ENCODE data around the gene JAZF1. TPM values are rescaled to one million over a fixed set of nuclear protein-coding genes. Genes with fewer than 3 reads are reported as not detected.

The JAZF1 gene
- polyA plus RNA-seq, 5 donors = 13.9 to 15.7 (median 15.2) TPM

DNA sequence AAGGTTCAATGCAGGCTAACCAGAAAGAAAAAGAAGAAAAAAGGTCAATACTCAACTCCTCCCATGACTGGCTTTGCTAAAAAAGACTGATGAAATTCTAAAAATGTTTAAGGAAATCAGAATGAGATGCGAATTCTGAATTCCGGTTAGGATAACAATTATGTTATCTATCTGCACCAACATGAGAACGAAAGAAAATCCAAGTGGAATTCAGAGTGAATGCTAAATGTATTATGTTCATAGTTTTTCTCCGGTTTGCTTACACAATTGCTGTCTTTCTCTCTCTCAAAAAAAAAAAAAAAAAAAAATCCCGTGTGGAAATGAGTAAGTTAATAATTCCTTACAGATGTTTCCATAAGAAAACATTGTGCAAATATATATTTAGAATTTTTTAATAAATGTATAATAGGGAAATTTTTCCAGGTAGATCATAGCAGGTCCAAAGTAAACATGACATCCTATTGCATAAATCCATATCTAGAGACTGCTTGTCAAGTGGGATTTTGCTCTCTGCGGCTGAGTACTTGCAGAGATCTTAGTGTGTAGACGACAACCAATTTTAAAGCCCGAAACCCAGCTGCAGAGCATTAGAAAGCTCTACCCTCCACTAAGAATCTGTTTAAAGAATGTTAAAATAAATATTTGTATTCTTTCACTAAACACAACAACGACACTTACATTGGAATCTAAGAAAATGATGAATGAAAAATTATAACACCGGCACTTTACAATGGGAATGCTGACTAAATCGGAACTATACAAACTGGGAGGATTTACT is 104.0 kb downstream of the JAZF1 start:
- no peak for DNase-seq

DNA sequence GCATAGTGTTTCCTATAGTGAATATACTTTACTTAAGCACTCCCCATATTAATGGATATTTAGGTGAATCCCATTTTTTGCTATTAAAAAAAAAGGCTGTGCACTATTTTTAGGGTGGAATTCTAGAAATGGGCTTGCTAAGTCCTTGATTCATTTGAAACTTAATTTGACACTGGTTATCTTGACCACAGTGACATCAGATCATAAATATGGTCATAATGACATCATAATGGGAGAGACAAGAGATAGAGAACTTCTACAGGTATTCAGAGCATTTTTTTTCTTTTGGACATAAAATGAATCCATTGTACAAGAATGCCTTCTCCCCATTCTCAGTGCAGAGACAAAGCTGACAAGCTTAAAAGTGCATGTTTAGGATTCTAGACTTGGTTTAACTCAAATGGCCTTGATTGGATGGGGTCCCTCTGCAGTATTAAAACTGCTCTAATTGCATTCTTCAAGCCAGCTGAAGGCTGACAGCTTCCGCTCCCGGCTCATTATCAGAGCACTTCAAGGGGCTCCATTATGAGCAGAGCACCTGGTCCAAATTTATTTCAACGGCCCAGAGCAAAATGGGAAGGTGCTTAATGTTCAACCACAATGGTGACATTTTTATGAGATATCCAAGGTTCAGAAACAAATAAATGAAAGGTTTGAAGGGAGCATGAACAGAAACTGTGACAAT is 104.8 kb downstream of the JAZF1 start:
- DNase-seq = no peak

DNA sequence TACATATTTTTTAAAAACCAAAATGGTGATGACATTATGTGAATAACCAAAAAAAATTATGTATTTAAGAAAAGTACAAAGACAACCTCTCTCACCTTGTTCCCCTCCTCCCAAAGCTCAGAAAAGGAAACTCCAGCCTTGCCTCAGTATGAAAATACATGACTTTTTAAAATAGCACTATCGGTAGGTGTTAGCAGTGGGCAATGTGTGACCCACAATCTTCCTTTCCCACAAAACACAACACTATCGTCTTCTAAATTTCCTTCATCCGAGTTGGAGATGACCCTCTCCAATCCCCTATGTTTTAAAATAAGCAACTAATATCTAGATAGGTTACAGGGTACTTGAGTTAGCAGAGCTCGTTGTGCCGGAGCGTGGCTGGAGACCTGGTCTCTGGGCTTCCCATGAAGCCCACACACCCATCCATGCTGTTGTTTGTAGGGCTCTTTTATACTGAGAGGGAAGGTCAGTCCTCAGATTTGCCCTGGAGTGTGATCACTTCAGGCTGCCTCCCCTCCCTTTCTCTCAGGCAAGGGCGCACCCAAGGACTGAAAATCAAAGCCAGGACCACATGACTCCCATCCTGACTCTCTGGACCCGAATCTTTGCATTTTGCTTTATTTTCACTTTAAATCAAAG is 107.6 kb downstream of the JAZF1 start:
- DNase-seq = no peak

DNA sequence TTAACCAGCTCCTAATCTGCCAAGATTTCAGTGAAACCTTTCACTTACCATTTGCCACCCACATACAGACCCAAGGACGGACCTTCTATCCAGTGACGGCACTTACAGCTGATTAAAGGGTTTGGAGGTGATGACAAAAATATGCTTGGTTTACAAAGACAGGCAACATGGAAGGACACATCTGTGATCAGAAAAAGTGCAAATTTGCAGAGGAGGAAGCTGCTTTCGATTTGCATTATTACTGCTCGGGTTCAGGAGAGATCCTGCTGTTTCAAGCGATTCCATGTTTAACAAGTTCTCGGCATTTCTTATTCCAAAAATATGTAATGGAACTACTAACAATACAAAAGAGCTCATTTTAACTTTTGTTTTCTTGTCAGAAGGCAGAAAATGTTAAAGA is 109.0 kb downstream of the JAZF1 start:
- no peak for DNase-seq

DNA sequence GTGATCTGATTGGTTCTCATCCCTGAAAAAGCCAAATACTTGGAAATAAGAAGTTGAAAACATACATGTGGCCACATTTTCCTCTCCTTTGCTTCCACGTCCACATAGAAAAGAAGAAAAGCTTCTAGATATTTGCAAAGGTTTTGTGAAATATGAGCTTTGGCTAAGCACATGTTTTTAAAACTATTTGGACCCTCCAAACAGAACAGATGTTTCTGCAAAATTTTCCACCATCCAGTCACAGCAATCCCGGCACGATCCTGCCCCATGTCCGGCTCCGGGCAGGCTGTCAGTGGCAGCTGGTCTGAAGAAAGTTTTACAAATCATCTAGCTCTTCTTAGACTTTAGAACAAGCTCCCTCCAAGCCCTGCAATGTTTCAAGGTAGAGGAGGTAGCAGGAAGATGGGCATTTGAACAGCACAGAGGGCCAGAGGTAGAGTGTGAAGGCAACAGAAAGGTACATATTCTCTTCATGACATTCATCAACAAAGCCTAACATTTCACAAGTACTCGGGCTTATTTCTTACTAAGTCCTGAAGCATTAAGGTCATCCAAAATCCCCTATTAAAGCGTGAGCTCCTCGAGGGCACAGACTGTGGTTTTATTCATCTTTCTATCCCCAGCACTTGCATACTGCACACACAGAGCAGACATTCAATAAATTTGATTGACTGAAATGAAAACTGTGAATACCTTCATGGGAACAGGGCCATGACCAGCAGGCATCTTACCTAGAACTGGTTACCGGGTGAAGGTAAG is 110.1 kb downstream of the JAZF1 start:
- DNase-seq = no peak

DNA sequence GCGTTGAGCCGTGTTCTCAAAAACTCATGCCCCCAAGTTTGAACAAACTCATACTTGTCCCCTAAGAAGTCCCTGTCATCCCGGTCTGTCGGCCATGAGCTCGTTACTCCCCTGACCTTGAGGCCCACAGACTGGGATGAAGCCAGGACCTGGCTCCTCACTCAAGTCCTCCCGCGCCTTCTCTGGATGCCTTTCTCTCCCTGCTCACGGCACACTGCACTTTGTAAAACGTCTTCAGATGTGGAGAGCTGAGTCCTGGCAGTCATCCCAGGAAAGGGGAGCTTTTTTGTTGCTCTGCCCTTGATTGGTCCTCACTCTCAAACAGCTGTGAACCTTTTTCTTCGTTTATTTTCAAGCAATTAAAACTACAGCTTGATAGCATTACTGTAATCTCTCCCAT is 110.8 kb downstream of the JAZF1 start:
- DNase-seq = peak; percentile 64 to 72

DNA sequence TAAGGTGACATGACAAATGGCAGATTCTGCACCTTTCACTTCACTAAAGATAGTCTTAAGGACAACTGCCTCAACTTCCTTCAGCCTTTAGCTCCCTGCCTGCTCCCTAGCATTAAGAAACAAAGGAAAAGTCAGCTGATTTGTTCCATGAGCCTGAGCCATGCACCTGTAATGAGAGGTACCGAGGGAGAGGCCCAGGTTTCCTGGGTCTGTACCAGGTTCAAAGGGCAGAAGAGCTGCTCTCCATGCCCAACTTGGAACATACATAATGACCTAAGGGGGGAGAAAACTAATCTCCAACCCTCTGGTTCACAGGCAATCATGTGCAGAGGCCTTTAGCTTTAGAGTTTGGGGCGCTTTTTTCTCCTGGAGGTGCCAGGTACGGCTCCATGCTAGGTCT is 111.2 kb downstream of the JAZF1 start:
- DNase-seq = no peak

DNA sequence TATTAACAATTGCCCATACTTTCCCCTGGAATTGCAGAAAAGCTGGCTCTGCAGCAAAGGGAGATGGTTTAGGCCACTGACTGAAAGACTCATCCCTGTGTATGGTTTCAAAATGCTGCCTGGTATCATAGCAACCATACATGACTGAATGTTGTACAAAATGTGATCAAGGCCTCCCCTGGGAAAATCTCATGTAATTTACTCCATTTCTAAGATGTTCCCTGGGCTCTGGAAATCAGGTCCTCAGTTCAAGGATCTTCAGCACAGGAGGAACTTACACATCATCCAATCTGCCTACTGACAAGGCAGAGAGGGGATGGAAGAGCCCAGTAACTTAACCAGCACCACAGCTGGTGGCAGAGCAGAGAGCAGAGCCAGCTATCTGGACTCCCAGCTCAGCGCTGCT is 111.8 kb downstream of the JAZF1 start:
- DNase-seq = no peak

DNA sequence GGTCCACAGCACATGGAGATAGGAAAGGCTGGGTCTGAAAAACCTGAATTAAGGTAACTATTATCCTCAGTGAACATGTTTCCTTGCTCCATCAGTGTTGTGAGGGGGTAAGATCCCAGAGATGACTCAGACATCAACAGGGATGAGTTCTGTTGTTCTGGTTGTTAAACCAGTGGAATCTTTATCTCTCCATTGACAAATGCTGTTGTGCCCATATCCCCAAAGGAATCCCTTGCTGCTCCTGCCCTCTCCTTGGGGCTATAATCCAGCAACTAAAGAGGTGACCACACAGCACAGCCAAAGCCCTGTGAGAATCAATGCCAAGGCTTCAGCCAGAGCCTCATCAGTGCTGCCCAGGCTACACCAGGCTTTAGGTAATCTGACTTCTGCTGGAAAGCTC is 113.4 kb downstream of the JAZF1 start:
- DNase-seq = no peak

DNA sequence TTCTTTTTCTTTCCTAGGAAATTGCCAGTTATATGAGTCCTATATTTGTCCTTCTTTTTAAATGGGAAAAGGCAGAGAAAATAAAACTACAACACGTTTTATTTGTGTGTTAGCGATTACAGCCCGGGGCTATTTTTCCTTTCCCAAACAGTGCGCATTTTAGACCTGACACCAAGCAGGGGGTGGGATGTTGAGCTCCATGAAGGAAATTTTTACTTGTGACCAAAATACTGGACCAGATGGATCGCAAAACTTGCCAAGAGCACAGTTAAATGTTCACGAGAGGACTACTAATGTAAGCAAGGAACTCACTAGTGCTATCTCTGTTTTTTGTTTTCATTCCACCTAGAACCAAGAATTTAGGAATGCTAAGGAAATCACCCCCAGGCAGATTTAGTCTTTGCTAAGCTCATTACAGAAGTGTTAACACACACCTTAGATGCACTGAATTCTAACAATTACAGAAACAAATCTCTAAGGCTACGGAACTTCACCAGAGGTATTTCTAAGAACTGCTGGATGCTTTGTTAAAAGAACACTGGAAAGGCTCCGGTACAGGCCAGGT is 114.8 kb downstream of the JAZF1 start:
- no peak for DNase-seq

DNA sequence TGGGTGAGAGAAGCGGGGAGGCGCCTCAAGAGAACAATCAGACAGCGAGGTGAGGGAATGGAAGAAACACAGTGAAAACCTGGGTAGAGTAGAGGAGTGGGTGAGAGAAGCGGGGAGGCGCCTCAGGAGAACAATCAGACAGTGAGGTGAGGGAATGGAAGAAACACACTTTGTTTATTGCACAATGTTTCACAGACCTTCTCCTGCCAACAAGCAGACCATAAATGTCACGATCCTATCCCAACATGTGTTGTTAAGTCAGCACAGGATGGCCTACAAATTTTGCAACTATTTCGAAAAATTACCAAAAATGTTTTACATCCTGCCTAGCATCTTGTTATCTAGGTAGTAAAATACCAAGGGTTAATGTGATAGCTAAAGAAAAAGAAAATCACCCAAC is 115.3 kb downstream of the JAZF1 start:
- DNase-seq = no peak

DNA sequence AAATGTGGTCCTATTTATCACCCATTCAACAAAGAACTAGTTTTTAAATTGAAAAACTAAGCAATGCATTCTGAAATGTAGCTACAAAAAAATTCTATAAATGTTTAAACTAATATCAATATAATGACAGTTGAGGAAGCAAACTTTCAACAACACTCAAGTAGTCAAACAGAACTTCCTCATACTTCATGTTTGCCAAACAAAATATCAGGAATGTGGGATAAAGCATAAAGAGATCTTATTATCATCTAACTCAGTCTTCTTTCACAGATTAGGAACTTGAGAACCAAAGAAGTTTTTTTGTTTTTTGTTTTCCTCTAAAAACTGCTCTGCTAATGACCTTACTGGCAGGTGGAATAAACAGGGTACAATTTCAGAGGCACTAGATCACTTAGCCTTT is 116.2 kb downstream of the JAZF1 start:
- no peak for DNase-seq

DNA sequence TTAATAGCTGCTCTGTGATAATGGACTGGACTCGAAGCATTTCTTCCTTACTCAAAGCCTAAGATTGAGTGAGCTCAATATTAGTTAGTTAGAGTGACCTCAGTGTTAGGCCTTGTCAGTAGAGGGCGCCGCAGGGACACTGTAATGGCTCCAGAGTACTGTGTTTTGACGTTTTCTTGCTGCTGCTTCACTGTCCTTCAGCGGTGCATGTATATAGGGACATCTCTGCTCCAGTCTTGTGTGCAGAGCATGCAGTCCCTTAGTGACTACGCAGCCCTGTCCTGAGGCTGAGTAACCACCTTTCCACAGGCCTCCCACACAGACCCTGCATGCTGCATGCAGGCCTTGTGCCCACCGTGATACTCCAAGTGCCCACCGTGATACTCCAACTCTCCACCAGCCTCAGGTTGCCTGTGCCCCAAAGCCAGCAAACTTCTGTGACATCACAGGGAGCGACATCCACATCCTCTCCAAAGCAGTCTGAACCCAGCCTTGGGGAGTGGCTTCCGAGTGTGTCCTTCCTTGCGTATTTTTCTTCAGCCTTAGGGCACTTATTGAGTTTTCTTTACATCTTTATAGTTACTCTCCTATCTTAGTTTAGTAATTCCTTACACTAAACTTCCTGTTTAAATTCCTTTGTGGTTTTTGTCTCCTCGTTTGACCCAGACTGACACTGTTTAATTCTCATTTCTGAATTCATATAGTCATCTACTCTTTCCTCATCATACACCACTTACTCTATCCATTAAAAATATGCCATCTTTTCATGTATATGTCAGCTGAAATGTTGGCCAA is 118.2 kb downstream of the JAZF1 start:
- peak in 1 of 2 donors; percentile 34 for DNase-seq

DNA sequence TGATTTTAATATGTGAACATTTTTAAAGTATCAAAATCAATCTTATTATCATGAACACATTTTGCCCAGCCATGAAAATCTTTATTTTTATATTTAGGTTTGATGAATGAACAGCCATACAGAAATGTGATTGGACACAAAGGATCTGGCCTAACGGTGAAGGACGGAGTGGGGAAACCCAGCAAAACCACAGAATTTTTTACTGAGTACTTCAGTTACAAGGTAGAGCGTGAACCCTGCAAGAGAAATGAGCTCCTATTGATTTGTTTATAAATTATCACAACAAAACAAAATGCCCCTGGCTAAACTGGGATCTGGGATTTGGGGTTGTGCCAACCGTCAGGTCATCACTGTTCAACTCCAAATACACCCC is 118.8 kb downstream of the JAZF1 start:
- DNase-seq = no peak

DNA sequence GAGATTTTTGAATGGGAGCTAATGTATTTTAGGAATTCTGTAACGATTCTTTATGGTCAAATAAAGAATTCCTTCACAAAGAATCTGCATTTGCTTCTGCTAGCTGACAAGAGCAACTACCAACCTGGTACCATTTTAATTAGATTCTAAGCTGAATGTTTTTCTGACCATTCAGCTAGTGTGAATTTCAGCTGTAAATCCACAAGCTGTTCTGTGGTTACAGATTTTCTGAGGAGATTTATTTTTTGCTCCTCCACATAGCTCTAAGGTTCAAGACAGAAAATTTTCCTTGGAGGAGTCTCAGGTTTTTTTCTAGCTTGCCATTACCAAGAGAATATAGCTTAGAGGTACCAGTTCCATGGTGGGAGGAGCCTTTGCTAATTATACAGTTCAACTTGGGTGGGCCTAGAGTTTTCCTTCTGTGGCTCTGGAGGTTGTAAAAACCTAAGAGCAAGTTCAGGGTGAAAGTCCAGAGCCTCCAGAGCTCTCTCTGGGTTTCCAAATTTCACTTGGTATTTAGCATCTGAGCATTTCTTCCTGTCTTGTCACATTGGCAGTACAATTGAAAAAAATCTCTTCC is 120.1 kb downstream of the JAZF1 start:
- no peak for DNase-seq

DNA sequence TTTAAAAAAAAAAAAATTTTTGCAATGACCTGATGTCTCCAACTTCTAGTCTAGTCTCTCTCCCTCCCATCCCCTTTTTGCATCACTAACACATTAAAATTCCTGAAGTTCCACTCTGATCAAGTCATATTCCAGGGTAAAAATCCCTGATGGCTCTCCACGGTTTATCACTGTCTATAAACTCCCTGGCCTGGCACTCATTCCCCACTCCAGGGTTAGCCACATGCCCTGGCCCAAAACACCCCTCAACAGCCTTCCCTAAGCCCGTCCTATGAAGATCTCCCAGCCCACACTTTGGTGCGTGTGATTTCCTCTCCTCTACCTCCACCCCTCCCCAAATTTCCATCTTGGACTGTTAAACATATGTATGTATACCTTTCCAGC is 125.4 kb downstream of the JAZF1 start:
- DNase-seq = no peak

DNA sequence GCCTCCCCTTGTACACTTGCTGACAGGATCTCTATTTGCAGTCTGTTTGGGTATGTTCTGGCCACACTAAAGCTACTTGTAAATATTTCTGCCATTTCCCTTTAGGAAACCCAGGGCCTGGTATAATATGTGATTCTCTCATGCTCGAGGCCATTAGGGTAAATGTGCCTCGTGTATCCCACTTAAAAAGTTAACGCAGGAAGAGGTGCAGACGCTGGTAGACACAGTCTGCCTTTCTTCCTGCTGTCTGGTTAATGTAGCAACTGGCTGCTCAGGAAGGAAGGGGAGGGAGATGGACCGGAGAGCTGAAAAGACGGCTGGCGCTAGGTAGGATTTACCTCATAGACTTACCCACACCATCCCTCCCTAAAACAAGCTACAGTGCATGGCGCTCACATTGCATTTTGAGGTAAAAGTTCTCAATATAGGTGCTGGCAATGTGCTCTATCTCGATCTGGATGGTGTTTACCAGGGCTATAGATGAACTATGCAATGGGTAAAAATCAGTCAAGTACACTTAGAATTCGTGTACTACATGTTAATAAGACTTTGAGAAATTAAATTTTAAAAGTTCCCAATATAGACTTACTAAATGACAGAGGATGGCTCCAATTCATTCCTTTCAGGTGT is 125.9 kb downstream of the JAZF1 start:
- no peak for DNase-seq

DNA sequence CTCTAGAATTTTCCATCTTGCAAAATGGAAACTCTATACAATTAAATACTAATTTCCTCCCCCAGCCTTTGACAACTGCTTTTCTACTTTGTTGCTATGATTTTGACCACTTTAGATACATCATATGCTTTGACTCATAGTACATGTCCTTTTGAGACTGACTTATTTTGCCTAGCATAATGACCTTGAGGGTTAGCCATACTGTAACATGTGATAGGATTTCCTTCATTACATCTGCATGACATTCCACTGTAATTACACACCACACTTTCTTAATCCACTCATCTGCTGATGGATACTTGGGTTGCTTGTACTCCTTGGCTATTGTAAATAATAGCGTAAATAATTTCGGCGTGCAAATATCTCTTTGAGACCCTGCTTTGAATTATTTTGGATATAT is 127.7 kb downstream of the JAZF1 start:
- no peak for DNase-seq

DNA sequence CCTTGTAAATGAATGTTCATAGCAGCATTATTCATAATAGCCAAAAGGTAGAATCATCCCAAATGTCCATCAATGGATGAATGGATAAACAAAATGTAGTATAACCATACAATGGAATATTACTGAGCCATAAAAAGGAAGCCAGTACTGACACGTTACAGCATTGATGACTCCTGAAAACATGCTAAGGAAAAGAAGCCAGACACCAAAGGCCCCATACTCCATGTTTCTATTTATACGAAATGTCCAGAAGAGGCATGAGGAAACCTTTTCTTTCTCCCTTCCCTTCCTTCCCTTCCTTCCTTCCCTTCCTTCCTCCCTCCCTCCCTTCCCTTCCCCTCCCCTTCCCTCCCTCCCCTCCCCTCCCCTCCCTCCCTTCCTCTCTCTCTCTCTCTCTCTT is 131.9 kb downstream of the JAZF1 start:
- no peak for DNase-seq

DNA sequence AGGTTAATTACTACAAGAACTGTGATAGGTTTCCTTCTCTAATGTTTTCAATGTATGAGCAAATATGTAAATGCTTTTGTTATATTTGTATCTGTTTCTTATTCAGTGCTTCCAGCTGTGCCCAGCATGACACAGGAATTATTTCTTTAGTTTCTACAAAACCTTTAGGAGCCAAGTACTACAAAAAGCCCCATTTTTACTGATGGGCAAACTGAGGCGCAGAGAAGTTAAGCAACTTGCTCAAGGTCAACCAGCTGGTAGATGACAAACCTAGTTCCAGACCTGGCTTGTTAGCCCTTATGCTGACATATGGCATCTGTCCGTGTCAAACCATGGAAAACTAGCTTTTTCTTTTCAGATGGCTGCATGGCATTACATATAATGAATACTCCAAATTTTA is 134.6 kb downstream of the JAZF1 start:
- no peak for DNase-seq

Measured in right lung (tissue), 5 donors.